ENCODE results near the gene DUT.

The DUT gene

DNA sequence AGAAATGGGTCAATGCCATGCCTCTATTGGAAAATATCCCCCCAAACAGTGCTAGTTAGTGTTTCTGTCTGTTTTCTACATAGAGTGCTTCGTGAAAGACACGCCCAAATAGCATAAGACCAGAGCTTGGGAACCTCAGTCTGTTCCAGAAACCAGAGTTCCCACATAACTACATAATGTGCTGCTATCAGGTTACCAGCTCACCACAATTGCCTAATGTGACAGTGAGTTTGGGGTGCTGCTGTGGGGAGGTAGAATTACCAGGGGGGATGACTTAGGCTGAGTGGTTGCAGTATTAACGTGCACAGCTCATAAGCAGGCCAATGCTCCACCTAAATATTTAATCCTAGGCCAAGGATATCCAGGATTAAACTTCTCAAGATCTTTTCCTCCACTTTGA, 39.2 kb downstream of the DUT start:
- DNase-seq = no peak

DNA sequence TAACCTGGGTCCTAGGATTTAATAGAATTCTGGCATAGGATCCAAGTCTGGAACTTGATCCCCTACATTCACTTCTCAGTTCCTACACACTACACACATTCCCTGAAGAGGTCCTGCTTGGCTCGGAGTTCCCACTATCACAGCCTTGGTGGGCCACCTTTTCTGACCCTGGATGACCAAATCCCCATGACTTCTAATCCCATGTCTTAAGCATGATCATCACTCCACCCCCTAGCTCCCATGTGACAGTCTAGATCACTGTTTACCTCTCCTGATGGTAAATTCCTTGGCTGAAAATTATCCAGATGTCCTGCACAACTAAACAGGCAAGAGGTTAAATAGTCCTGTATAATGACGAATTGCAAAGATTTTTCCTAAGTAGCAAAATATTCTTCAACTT, 40.3 kb downstream of the DUT start:
- DNase-seq = no peak

DNA sequence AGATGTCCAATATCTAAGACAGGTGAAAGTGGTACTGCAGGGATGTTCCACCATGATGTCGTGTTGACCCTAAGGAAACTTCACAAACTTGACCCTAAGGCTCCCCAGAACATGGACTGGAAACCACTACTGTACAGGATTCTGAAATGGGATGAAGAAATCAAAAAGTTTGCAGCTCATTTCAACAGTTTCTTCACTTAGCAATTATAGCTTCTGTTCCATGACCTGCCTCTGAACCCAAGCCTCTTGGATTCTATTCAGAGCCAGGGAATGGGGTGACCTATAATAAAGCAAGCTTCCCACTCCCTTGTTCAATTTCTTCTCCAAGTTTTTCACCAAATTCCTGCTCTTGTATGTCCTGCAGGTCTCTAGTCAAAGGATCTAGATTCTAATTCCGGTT, 40.7 kb downstream of the DUT start:
- DNase-seq = no peak

DNA sequence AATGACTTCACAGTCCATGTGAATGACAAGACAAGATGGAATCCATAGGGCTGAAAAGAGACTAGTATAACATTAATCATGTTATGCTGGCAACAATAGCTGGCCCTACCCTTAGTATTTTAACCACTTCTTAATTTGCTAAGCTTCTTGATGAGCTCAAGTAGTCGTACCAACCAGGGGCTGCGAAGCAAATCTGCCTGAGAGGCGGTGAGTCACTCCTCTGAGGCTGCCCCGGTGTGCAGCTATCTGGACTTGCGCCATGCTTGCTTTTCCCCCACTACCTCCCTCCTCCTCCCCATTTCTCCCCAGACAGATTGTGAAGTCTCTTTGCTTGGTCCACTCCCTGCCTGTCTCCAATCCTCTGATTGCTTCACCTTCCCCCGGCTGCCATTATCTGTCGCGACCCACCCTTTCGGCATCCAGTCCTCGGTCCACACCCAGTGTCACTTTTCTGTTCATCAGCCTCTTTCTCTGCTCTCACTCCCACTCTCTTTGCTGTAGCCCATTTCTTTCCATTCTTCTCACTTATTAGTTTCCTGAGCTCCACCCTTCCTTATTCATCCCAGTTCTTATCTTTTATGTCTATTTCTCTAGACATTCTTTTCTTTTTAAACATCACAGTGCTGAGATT, 42.7 kb downstream of the DUT start:
- DNase-seq = no peak

DNA sequence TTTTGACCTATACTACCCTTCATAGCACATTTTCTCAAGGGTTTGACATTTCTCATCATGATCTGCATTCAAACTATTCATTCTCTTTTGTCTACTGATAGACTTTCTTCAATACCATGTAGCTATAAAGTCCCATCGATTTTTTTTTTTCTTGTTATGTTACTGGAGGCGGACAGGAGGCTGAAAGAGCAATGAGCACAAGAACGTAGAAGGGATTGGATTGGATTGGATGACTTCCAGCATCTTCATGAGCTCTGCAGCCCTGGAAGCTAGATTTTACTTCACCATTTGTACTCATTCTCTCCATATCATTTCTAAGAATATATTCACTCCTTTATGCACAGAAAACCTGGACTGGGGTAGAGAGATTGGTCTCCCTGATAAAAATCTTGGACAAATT, 43.2 kb downstream of the DUT start:
- DNase-seq = no peak

DNA sequence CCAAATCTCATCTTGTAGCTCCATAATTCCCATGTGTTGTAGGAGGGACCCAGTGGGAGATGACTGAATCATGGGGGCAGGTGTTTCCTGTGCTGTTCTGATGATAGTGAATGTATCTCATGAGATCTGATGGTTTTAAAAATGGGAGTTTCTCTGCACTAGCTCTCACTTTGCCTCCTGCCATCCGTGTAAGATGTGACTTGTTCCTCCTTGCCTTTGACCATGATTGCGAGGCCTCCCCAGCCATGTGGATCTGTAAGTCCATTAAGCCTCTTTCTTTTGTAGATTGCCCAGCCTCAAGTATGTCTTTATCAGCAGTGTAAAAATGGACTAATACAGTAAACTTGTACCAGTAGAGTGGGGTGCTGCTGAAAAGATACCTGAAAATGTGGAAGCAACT, 44.5 kb downstream of the DUT start:
- no peak for DNase-seq

DNA sequence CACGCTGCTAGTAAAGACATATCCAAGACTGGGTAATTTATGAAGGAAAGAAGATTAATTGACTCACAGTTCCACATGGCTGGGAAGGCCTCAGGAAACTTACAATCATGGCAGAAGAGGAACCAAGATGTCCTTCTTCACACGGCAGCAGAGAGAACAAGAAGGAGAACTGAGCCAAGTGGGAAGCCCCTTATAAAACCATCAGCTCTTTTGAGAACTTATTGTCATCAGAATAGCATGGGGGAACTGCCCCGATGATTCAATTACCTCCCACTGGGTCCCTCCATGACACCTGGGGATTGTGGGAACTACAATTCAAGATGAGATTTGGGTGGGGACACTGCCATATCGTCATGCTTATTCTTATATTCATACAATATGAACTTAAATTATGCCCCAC, 49.0 kb downstream of the DUT start:
- DNase-seq = no peak

DNA sequence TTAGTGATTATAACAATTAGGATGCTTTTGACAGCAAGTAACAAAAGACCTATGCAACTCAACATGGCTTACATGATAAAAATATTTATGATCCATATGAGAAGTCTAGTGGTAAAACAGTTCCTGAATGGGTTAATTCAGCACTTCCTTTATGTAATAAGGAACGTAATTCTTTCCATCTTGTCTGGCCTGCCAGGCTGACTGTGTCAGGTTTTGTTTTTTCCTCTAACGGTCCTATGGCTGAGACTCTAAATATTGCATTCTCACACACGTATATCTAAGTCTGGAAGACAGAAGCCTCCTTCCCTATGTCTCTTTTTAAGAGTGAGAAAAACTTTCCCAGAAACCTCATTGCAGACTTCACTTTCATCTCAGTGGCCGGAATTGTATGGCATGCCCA, 50.6 kb downstream of the DUT start:
- DNase-seq = no peak

DNA sequence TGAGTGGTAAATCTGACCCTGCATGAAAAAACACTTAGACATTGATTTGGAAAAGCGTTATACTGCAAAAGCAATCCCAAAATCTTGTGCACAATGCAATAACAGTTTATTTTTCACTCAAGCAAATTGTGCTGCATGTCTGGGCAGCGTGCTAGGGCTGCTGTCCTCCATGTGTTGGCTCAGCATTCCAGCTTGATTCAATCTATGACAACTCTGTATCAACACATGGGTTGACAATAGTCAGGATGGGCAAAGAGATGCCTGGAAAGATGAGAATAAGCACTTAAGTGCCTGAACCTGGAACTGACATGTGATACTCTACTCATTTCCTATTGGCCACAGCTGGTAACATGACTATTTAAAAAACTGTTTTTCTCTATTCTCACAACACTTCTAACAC, 51.8 kb downstream of the DUT start:
- no peak for DNase-seq

DNA sequence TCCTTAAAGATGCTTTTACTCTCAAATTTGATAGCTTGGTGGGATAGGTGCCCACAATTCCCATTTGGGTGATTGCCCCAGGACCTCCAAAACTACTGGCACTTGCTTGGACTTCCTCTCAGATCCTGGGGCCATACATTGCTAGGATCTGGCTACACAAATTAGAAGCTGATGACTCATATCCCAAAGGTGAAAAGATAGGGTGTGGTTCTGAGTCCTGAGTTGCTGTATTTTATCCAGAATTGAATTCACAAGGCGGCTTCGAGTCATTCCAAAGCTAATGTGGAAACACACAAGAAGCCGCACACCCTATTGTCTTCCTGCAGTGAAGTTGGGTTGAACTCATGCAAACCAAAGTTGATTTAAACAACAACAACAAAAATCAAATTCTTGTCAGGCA, 53.4 kb downstream of the DUT start:
- DNase-seq = no peak

DNA sequence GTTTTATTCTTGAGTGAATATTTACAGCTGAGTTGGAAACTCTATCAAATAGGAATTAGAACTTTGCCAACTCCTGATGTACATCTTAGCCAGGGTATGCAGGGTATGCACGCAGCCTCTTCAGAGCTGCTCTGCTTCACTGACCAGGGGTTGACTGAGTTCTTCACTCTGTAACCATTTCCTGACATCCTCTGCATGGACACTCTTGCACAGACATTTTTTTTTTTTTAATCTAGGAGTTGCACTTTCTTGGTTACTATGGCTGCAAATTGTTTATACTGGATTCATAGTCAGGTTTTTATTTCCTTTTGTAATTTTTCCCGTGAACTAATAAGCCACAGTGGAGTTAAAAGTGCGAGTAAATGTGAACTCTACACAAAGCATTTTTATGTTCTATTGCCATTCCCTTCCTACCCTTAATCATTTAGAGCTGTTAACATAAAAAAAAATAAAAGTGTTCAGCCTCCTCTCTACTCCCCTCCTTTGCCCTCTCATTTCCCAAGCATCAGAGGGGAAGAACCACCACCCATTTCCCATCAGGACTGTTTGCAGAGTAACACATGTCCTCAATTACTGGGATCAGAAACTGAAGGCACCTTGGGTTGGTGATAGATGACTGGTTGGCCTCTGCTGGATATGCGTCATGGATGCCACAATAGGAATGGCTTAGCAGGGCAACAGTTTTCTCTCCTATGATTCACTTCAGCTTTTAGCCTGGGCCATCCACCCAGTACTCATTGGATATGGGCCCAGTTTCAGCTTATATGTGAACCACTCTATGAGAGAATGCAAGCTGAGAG, 54.0 kb downstream of the DUT start:
- no peak for DNase-seq

DNA sequence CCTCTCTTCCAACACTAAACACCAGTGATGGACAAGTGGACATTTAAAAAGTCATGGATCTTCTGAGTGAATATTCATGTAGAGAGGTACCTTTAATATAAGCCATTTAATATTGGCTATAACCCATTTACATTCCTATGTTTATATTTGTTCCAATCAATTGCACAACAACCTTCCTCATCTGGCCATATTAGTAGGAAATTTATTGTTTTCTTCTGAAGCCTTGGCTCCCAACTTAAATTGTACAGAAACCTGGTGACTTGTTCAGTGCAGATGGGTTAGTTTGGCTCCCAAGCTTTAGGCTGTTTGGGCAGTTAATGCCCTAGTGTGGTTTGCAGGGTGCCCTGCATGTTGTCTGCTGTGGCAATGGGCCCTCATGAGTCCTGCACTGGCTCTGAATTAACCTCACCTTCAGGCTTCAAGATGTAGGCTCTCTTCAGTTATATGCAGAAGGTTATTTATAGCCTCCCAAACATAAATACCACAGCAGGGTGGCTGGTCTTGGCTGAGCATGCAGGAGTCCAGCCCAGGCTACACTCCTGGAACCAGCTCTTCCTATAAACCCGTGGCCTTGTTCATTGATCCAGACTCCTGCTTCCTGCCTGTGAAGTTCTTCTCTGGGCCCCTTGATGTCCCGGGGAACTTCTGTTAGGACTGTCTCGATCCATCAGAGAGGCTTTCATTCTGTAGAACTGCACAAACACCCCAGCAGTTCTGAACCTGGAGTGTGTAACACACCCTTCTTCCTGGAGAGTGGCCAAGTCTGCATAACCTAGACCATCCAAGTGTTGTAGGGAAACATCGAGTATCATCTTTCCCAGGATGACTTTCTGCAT, 57.0 kb downstream of the DUT start:
- DNase-seq = no peak

DNA sequence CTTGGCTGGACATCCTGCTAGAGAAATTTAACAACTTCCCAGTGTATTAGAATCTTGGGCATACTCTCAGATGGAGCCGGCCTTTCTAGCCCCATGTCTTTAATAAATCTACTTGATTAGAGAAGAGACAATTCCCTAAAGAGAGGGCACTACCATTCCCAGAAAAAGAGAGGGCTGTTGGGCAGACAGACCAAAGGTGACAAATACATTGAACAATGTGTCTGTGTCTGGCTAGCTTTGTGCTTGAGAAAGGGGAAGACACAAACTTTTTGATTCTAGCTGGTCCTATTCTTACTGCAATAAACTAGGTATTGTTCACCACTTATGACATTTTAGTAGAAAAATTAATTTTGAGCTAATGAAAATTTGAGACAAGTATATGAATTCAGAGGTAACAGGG, 57.7 kb downstream of the DUT start:
- DNase-seq = no peak

DNA sequence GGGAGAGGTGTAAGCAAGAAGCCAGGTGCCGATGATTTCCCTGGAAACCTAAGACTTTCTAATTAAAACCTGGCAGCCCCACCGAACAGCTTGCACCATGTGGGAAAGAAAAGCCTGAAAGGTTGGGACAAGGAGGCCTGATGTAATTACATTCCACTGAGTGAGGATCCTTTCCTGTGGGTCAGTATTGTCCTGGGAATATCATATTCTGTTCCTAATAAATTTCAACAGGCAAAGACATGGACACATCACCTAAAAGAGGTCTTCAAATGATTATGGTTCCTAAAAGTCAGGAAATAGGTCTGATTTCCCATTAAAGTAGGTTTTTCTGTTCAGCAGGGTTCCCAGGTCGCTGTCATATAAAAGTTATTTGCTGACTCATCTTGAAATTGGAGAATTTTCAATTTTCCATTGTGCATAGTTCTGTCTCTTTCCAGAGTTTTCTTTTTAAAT, 58.5 kb downstream of the DUT start:
- DNase-seq = no peak

DNA sequence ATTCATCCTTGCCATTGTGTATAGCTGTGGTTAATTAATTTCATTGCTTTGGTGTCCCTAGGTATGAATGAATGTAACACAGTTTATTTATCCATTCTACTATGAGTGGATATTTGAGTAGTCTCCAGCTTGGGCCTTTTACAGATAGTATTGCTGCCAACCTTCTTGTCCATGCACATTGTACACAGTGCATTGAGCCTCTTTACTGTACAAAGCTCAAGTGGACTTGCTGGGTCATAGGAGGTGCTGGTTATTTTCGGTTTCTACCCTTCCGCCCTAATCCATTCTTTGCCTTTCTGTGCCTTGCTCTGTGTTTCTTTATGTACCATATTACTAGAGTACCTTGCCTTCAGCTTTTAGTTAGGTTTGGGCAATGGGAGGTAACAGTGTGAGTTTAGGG, 60.7 kb downstream of the DUT start:
- DNase-seq = no peak

DNA sequence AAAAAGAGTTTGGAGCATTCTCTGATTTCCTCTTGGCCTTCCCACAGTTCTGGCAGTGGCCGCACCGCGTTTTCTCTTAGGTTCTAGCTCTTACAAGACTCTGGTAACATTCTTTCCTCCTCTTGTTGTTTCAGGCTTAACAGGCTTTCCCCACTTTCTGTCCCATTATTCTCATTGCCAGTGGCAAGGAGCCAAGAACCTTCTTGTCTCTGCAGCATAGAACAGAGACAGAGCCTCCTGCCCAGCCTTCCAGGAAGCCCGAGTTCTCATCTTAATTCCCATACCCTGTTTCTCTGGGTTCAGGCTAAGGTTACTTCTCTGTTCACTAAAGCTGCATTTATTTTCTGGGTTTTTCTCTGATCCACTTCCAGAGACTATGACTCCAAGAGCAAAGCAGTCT, 61.1 kb downstream of the DUT start:
- peak in 18 of 58 donors; percentile 4 to 64 (median 20) for DNase-seq
